GM06990 (cell line): ENCODE measurements around the gene BRME1.

Experiments
- DNase-seq: peaks from one replicate; pipeline ENCODE4 v3.0.0-alpha.2; 2011; ENCODE audit not compliant: insufficient read length; ENCODE audit errors: extremely low read depth
- H3K27me3 ChIP-seq: replicated peaks from 2 replicates; pipeline ENCODE4 v1.6.0; 2011; ENCODE audit warnings: low read length; ENCODE audit not compliant: control insufficient read depth, insufficient read depth
- H3K36me3 ChIP-seq: 2 replicates; pipeline ENCODE4 v1.5.1; 2011; ENCODE audit warnings: low read length; ENCODE audit not compliant: control insufficient read depth, insufficient read depth
- H3K4me3 ChIP-seq: replicated peaks from 2 replicates; pipeline ENCODE4 v1.5.1; 2011; ENCODE audit warnings: low read depth, mild to moderate bottlenecking, control low read depth, low read length
- CTCF ChIP-seq: IDR thresholded peaks from 2 replicates; pipeline ENCODE4 v1.5.1; 2011; ENCODE audit warnings: low read length, control low read depth, mild to moderate bottlenecking, inconsistent platforms; ENCODE audit not compliant: insufficient read depth, poor library complexity, severe bottlenecking

Gene BRME1

GRCh38 chr19:13914777-13915176, 8.9 kb upstream of the BRME1 start:
- Histone ChIP-seq H3K36me3 (peaks cover 14% of the 10 kb centered on the region), H3K27me3 (no peaks in the 10 kb centered on the region), H3K4me3 (no peak overlapping the region)
- TF ChIP-seq CTCF = no peak
- DNase-seq = no peak

- DNase-seq = no peak
- peaks cover 13% of the 10 kb centered on the region for H3K36me3 ChIP-seq
- TF ChIP-seq CTCF = no peak
- H3K4me3 ChIP-seq = no peak overlapping the region
- no peaks in the 10 kb centered on the region for H3K27me3 ChIP-seq
These were observed 7.4 kb upstream of the BRME1 start for GRCh38 chr19:13913352-13913751.

- no peak for DNase-seq
- Histone ChIP-seq H3K36me3 (peaks cover 8% of the 10 kb centered on the region; the same call in 1 of the 2 replicates), H3K27me3 (no peaks in the 10 kb centered on the region), H3K4me3 (no peak overlapping the region)
- no peak for TF ChIP-seq CTCF
These were observed 3.5 kb upstream of the BRME1 start for GRCh38 chr19:13909430-13909829.

- H3K36me3 ChIP-seq = peaks cover 8% of the 10 kb centered on the region; the same call in 1 of the 2 replicates
- no peak for TF ChIP-seq CTCF
- H3K4me3 ChIP-seq = no peak overlapping the region
- DNase-seq = no peak
- H3K27me3 ChIP-seq = no peaks in the 10 kb centered on the region
These were observed 2.8 kb upstream of the BRME1 start for GRCh38 chr19:13908674-13909073.

GRCh38 chr19:13906910-13907309, 993 bp upstream of the BRME1 start:
- Histone ChIP-seq H3K36me3 (no peaks in the 10 kb centered on the region; the same call in 1 of the 2 replicates), H3K4me3 (peak overlapping the region; percentile 83), H3K27me3 (no peaks in the 10 kb centered on the region)
- no peak for TF ChIP-seq CTCF
- no peak for DNase-seq

- no peak for DNase-seq
- TF ChIP-seq CTCF = no peak
- H3K27me3 ChIP-seq = no peaks in the 10 kb centered on the region
- no peaks in the 10 kb centered on the region; the same call in 1 of the 2 replicates for H3K36me3 ChIP-seq
- peak overlapping the region; percentile 83 for H3K4me3 ChIP-seq
These were observed 596 bp upstream of the BRME1 start for GRCh38 chr19:13906521-13906904.
